H9 (cell line): ENCODE data around the gene MTMR3. TPM values are rescaled to one million over a fixed set of nuclear protein-coding genes. Genes with fewer than 3 reads are reported as not detected.

ENCODE experiments used
- DNase-seq: peaks from one replicate; pipeline ENCODE4 v3.0.0-alpha.2; 2017
- H2AFZ ChIP-seq: one replicate; pipeline ENCODE4 v1.6.1; 2013; ENCODE audit warnings: mild to moderate bottlenecking, low read length, control low read depth, moderate library complexity
- H2AK5ac ChIP-seq: 2 replicates; pipeline ENCODE4 v1.6.1; 2013; ENCODE audit warnings: low read length, control low read depth, mixed read lengths; ENCODE audit not compliant: insufficient read length
- H2BK120ac ChIP-seq: one replicate; pipeline ENCODE4 v1.6.1; 2013; ENCODE audit warnings: low read depth, mild to moderate bottlenecking, low read length, control low read depth, inconsistent platforms; ENCODE audit not compliant: poor library complexity, severe bottlenecking
- H2BK12ac ChIP-seq: 2 replicates; pipeline ENCODE4 v1.6.1; 2013; ENCODE audit warnings: low read length, control low read depth, mixed read lengths, low read depth; ENCODE audit not compliant: insufficient read length
- H2BK15ac ChIP-seq: 2 replicates; pipeline ENCODE4 v1.6.1; 2013; ENCODE audit warnings: low read depth, low read length, control low read depth
- H2BK20ac ChIP-seq: one replicate; pipeline ENCODE4 v1.6.1; 2013; ENCODE audit warnings: low read depth, mild to moderate bottlenecking, low read length, control low read depth, inconsistent platforms; ENCODE audit not compliant: poor library complexity, severe bottlenecking
- H2BK5ac ChIP-seq: 2 replicates; pipeline ENCODE4 v1.6.1; 2013; ENCODE audit warnings: low read length, control low read depth, mixed read lengths; ENCODE audit not compliant: insufficient read length
- H3K14ac ChIP-seq: 2 replicates; pipeline ENCODE4 v1.6.1; 2013; ENCODE audit warnings: low read length, control low read depth; ENCODE audit not compliant: insufficient read depth
- H3K18ac ChIP-seq: 2 replicates; pipeline ENCODE4 v1.6.1; 2013; ENCODE audit warnings: low read depth, mild to moderate bottlenecking, mixed read lengths, low read length, control low read depth; ENCODE audit not compliant: insufficient read length
- H3K23ac ChIP-seq: 2 replicates; pipeline ENCODE4 v1.6.1; 2013; ENCODE audit warnings: low read length, control low read depth, mixed read lengths, low read depth; ENCODE audit not compliant: insufficient read length
- H3K23me2 ChIP-seq: 2 replicates; pipeline ENCODE4 v1.6.1; 2013; ENCODE audit warnings: low read depth, mild to moderate bottlenecking, mixed read lengths, low read length, control low read depth; ENCODE audit not compliant: insufficient read length, poor library complexity, severe bottlenecking
- H3K27ac ChIP-seq: 2 replicates; pipeline ENCODE4 v1.5.1; 2013; ENCODE audit warnings: low read length, control low read depth, mixed read lengths, low read depth; ENCODE audit not compliant: insufficient read length
- H3K27me3 ChIP-seq: 2 replicates; pipeline ENCODE4 v1.6.1; 2013; ENCODE audit warnings: low read length, control low read depth, inconsistent platforms; ENCODE audit not compliant: insufficient read depth
- H3K4ac ChIP-seq: 2 replicates; pipeline ENCODE4 v1.6.1; 2013; ENCODE audit warnings: low read depth, mild to moderate bottlenecking, control low read depth, inconsistent platforms, low read length, moderate library complexity
- H3K4me1 ChIP-seq: 2 replicates; pipeline ENCODE4 v1.6.1; 2013; ENCODE audit warnings: low read length, control low read depth, inconsistent platforms; ENCODE audit not compliant: insufficient read depth
- H3K4me2 ChIP-seq: 2 replicates; pipeline ENCODE4 v1.6.1; 2013; ENCODE audit warnings: low read length, control low read depth, mixed read lengths; ENCODE audit not compliant: insufficient read length, insufficient read depth
- H3K56ac ChIP-seq: 2 replicates; pipeline ENCODE4 v1.6.1; 2013; ENCODE audit warnings: low read depth, mild to moderate bottlenecking, mixed read lengths, low read length, control low read depth; ENCODE audit not compliant: insufficient read length
- H3K79me1 ChIP-seq: 2 replicates; pipeline ENCODE4 v1.6.1; 2013; ENCODE audit warnings: low read depth, mild to moderate bottlenecking, moderate library complexity, low read length, control low read depth, inconsistent platforms; ENCODE audit not compliant: insufficient read depth, poor library complexity, severe bottlenecking
- H3K79me2 ChIP-seq: 2 replicates; pipeline ENCODE4 v1.6.1; 2013; ENCODE audit warnings: low read length, control low read depth, inconsistent platforms; ENCODE audit not compliant: insufficient read depth
- H3K9ac ChIP-seq: 2 replicates; pipeline ENCODE4 v1.6.1; 2013; ENCODE audit warnings: low read length, control low read depth, mixed read lengths; ENCODE audit not compliant: insufficient read length; ENCODE audit errors: extremely low read depth
- H3K9me3 ChIP-seq: one replicate; pipeline ENCODE4 v1.6.1; 2013; ENCODE audit warnings: low read depth, low read length, inconsistent platforms; ENCODE audit not compliant: control insufficient read depth
- H3T11ph ChIP-seq: one replicate; pipeline ENCODE4 v1.6.1; 2013; ENCODE audit warnings: mild to moderate bottlenecking, low read length, control low read depth, inconsistent platforms
- H4K20me1 ChIP-seq: one replicate; pipeline ENCODE4 v1.6.1; 2013; ENCODE audit not compliant: control insufficient read depth, insufficient read length, insufficient read depth
- H4K5ac ChIP-seq: 2 replicates; pipeline ENCODE4 v1.6.1; 2013; ENCODE audit warnings: low read depth, mild to moderate bottlenecking, mixed read lengths, low read length, control low read depth; ENCODE audit not compliant: insufficient read length
- H4K8ac ChIP-seq: replicated peaks from 2 replicates; pipeline ENCODE4 v1.6.1; 2013; ENCODE audit warnings: low read length, control low read depth, mixed read lengths, low read depth; ENCODE audit not compliant: insufficient read length
- H4K91ac ChIP-seq: 2 replicates; pipeline ENCODE4 v1.6.1; 2013; ENCODE audit warnings: low read depth, mild to moderate bottlenecking, moderate library complexity, mixed read lengths, low read length, control low read depth; ENCODE audit not compliant: insufficient read length
- H3K27ac Mint-ChIP-seq, 3 experiments: 2 replicates in 2 of 3; 3 replicates in 1 of 3; pipeline ENCODE4 v1.8.0; 2020 to 2021; ENCODE audit warnings: mixed read lengths in 3 of 3, mild to moderate bottlenecking in 1 of 3, moderate library complexity in 1 of 3
- H3K27me3 Mint-ChIP-seq: 2 replicates; pipeline ENCODE4 v1.8.0; 2021; ENCODE audit warnings: low read depth, mild to moderate bottlenecking, moderate library complexity, mixed read lengths
- H3K36me3 Mint-ChIP-seq, 3 experiments: 2 replicates in 2 of 3; 3 replicates in 1 of 3; pipeline ENCODE4 v1.8.0; 2020 to 2021; ENCODE audit warnings: low read depth in 3 of 3, mixed read lengths in 3 of 3; ENCODE audit not compliant: insufficient read depth in 1 of 3
- H3K4me1 Mint-ChIP-seq, 2 experiments: 2 replicates each; pipeline ENCODE4 v1.8.0; 2020; ENCODE audit warnings: mixed read lengths in 2 of 2
- H3K4me3 Mint-ChIP-seq, 2 experiments: 2 replicates in 1 of 2; 3 replicates in 1 of 2; pipeline ENCODE4 v1.8.0; 2020 to 2021; ENCODE audit warnings: mild to moderate bottlenecking in 2 of 2, mixed read lengths in 2 of 2, moderate library complexity in 1 of 2
- H3K9me3 Mint-ChIP-seq, 2 experiments: 2 replicates in 1 of 2; 3 replicates in 1 of 2; pipeline ENCODE4 v1.8.0; 2020; ENCODE audit warnings: mild to moderate bottlenecking in 2 of 2, mixed read lengths in 2 of 2, moderate library complexity in 1 of 2
- CTCF ChIP-seq: fragments of 200-600 bp; sonication (generic); conservative IDR thresholded peaks from 3 replicates; pipeline ENCODE4 v1.8.0; 2021; ENCODE audit warnings: antibody characterized with exemption, mild to moderate bottlenecking
- WGBS: extraction: QIAGEN DNeasy Blood & Tissue Kit; methylation state at CpG from one replicate; pipeline ENCODE4 v1.1.7; 2013; ENCODE audit warnings: missing lambda C conversion rate, low lambda C conversion rate, mixed read lengths; ENCODE audit not compliant: insufficient read length; ENCODE audit errors: extremely low coverage; 5-methylcytosine and 5-hydroxymethylcytosine counted together
- total RNA-seq: library from RNA; stranded (reverse); gene quantifications from 2 replicates; pipeline ENCODE4 v1.2.1, GENCODE V29; 2021

MTMR3 gene
- total RNA-seq, 1 experiment from 2014 or later = 19.8 TPM

- WGBS = no CpG with 5 or more reads among the region's 1 CpG
- no peak for TF ChIP-seq CTCF
Measured at GRCh38 chr22:30062950-30063349, 180.0 kb downstream of the MTMR3 start.

More at GRCh38 chr22:30062950-30063349, 180.0 kb downstream of the MTMR3 start:
- H3K36me3 Mint-ChIP-seq = peaks cover 2 to 5% (median 4%) of the 10 kb centered on the region in 3 experiments; a peak in 5 of 7 replicates
- Histone ChIP-seq H3K27me3 (no peaks in the 10 kb centered on the region), H3K27ac (no peak overlapping the region), H2BK20ac (no peak overlapping the region), H3K56ac (no peak overlapping the region), H2BK120ac (no peak overlapping the region), H4K5ac (no peak overlapping the region), H3K18ac (no peak overlapping the region), H2AFZ (no peak overlapping the region), H2AK5ac (no peak overlapping the region), H3K9ac (no peak overlapping the region), H2BK12ac (no peak overlapping the region), H3T11ph (no peak overlapping the region), H2BK5ac (no peak overlapping the region), H3K79me1 (no peaks in the 10 kb centered on the region), H3K79me2 (no peaks in the 10 kb centered on the region), H3K4me1 (no peaks in the 10 kb centered on the region), H4K91ac (no peak overlapping the region), H3K14ac (no peak overlapping the region), H3K9me3 (no peaks in the 10 kb centered on the region), H3K4ac (no peak overlapping the region), H4K20me1 (no peaks in the 10 kb centered on the region), H4K8ac (no peak overlapping the region), H3K23ac (no peak overlapping the region), H2BK15ac (no peak overlapping the region), H3K4me2 (no peak overlapping the region), H3K23me2 (no peaks in the 10 kb centered on the region)
- H3K27ac Mint-ChIP-seq = no peak overlapping the region
- H3K27me3 Mint-ChIP-seq = no peaks in the 10 kb centered on the region
- H3K9me3 Mint-ChIP-seq = peaks cover 24 to 31% of the 10 kb centered on the region in 2 experiments
- no peaks in the 10 kb centered on the region for H3K4me1 Mint-ChIP-seq
- H3K4me3 Mint-ChIP-seq = no peak overlapping the region
- DNase-seq = no peak
